ENCODE measurements around the gene PACSIN1. TPM values are rescaled to one million over a fixed set of nuclear protein-coding genes. Genes with fewer than 3 reads are reported as not detected.

The PACSIN1 gene, protein sequence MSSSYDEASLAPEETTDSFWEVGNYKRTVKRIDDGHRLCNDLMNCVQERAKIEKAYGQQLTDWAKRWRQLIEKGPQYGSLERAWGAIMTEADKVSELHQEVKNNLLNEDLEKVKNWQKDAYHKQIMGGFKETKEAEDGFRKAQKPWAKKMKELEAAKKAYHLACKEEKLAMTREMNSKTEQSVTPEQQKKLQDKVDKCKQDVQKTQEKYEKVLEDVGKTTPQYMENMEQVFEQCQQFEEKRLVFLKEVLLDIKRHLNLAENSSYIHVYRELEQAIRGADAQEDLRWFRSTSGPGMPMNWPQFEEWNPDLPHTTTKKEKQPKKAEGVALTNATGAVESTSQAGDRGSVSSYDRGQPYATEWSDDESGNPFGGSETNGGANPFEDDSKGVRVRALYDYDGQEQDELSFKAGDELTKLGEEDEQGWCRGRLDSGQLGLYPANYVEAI
- 10 to 100 TPM in 1 of 2 donors, 1 to 10 TPM in 1; 5.8 to 16.6 TPM for total RNA-seq
- polyA plus RNA-seq (ENCODE audit: insufficient read length in 2 of 2): 10 to 100 TPM; 34.7 to 34.8 TPM
- long read RNA-seq, donor 1, full-length matches to known transcripts: 9 of 9 reads
- long read RNA-seq, donor 1, partial matches to known transcripts: 0 of 9 reads
- long read RNA-seq, donor 1, other reads (novel, unspliced or antisense): 0 of 9 reads
- long read RNA-seq, donor 2, full-length matches to known transcripts: 3 of 3 reads
- long read RNA-seq, donor 2, partial matches to known transcripts: 0 of 3 reads
- long read RNA-seq, donor 2, other reads (novel, unspliced or antisense): 0 of 3 reads
- long read RNA-seq, donor 3, full-length matches to known transcripts: 3 of 3 reads
- long read RNA-seq, donor 3, partial matches to known transcripts: 0 of 3 reads
- long read RNA-seq, donor 3, other reads (novel, unspliced or antisense): 0 of 3 reads
- long read RNA-seq, donor 4: 0 reads

DNA sequence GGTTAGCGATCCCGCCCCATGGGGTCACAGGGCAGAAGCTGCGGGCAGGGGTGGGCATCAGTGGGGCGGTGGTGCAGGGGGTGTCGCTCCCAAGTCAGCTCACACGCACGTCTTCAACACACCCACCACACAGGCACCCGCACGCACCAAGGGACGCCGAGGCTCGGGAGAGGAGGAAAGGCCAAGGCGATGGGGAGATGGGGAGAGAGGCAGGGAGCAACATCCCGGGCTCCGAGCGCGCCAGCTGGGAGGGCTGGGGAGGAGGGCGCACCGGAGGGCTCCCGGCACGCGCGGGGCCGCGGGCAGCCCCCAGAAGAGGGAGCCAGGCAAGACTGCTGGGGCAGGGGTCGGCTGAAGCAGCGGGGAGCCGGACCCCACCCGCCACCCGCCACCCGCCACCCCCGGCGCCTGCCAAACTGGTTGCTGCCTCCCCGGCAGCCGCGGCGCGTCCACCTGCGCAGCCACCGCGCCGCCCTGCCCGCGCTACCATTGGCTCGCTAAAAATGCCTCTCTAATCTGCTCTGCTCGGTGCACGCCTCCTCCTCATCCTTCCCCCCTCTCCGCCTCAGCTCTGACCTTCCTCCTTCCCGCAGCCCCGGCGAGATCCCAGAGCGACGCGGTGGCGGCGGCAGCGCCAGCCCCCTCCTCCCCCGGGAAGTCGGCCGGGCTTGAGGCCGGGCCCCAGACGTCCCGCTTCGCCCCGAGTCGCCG lies at the start of gene PACSIN1:
Gene PACSIN1, plus strand, starts transcription at position 546 of the 711 bp plus-strand sequence. CDS start 60,230 bp downstream, outside the sequence.
- Histone ChIP-seq H3K27me3 (ENCODE audit: control insufficient read depth, insufficient read depth, low read length) (peaks cover 11% of the 10 kb centered on the region), H3K27ac (ENCODE audit: low read depth, low read length) (no peak within 1 kb of the TSS), H3K4me3 (ENCODE audit: low read depth, low read length) (peak within 1 kb of the TSS; percentile 37), H3K4me1 (ENCODE audit: control insufficient read depth, insufficient read depth, low read length) (peaks cover 22% of the 10 kb centered on the region), H3K36me3 (ENCODE audit: control insufficient read depth, insufficient read depth, low read length) (peaks cover 4% of the 10 kb centered on the region), H3K9me3 (ENCODE audit: control insufficient read depth, insufficient read depth, low read length) (no peaks in the 10 kb centered on the region)
- DNase-seq (ENCODE audit: low read depth in 4 of 6, low spot score in 6 of 6): peak in 3 of 6 donors; percentile 31 to 90 (median 62)
- WGBS (ENCODE audit: insufficient coverage): under 1% methylated on average over 43 of the region's 67 CpGs

DNA sequence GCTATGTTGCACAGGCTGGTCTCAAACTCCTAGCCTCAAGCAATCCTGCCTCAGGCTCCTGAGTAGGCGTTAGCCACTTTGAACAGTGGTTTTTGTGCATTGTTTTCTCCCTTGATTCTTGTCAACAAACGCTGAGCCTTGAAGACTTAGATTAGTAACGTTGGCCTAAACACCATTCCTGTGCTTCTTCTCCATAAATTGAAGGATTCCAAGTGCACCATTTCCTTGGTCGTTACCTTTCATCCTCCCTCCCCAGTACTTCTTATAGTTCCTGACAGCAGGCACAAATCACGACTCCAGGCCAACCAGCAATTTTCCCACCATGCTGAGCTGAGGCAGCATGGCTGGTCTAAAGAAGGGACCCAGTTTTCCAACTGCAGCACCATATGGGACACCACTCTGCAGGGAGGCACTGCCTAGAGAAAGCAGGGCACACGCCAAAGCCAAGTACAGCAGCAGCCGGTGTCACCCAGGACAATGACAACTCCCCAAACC lies 49.0 kb upstream of the PACSIN1 start:
- H3K27ac ChIP-seq (ENCODE audit: low read depth, low read length): no peak overlapping the region
- WGBS (ENCODE audit: insufficient coverage): 75% methylated on average over 7 of the region's 7 CpGs
- peaks cover 55% of the 10 kb centered on the region for H3K36me3 ChIP-seq (ENCODE audit: control insufficient read depth, insufficient read depth, low read length)
- H3K4me3 ChIP-seq (ENCODE audit: low read depth, low read length): no peak overlapping the region
- peaks cover 4% of the 10 kb centered on the region for H3K4me1 ChIP-seq (ENCODE audit: control insufficient read depth, insufficient read depth, low read length)
- no peak for DNase-seq (ENCODE audit: low read depth in 4 of 6, low spot score in 6 of 6)
- H3K27me3 ChIP-seq (ENCODE audit: control insufficient read depth, insufficient read depth, low read length): no peaks in the 10 kb centered on the region
- H3K9me3 ChIP-seq (ENCODE audit: control insufficient read depth, insufficient read depth, low read length): no peaks in the 10 kb centered on the region

DNA sequence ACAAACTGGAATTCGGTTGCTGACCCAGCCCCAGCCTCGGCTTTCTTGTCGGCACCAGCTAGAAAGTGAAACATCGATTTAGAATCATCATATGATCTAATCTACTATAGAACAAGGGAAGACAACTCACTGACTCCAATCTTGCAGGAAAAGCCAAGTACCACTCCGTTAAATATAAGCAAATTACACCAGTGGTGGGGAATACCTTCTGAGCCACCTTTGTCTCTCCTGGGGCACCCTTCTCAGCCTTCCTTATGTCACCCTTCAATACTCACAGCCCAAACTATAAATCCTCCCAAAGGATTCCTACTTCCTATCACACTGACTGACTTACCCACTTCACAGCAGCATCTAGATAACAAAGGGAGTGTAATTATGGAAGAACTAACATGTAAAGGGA lies 47.5 kb upstream of the PACSIN1 start:
- 96% methylated on average over 5 of the region's 5 CpGs for WGBS (ENCODE audit: insufficient coverage)
- Histone ChIP-seq H3K4me3 (ENCODE audit: low read depth, low read length) (no peak overlapping the region), H3K27me3 (ENCODE audit: control insufficient read depth, insufficient read depth, low read length) (no peaks in the 10 kb centered on the region), H3K4me1 (ENCODE audit: control insufficient read depth, insufficient read depth, low read length) (peaks cover under 1% of the 10 kb centered on the region), H3K36me3 (ENCODE audit: control insufficient read depth, insufficient read depth, low read length) (peaks cover 69% of the 10 kb centered on the region), H3K9me3 (ENCODE audit: control insufficient read depth, insufficient read depth, low read length) (no peaks in the 10 kb centered on the region), H3K27ac (ENCODE audit: low read depth, low read length) (no peak overlapping the region)
- no peak for DNase-seq (ENCODE audit: low read depth in 4 of 6, low spot score in 6 of 6)

DNA sequence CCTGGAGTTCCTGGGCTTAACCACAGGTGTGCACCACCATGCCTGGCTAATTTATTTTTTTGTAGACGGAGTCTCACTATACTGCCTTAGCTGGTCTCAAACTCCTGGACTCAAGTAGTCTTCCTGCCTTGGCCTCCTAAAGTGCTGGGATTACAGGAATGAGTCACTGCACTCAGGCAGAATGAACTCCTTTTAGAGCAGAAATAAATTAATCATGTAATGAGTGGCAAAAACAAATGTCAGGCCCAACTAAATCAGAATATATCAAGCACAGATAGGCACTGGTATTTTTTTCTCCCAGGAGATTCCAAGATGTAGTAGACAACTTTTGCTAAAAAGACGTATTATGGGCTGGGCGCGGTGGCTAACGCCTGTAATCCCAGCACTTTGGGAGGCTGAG lies 42.6 kb upstream of the PACSIN1 start:
- DNase-seq (ENCODE audit: low read depth in 4 of 6, low spot score in 6 of 6): no peak
- Histone ChIP-seq H3K4me1 (ENCODE audit: control insufficient read depth, insufficient read depth, low read length) (peaks cover 12% of the 10 kb centered on the region), H3K36me3 (ENCODE audit: control insufficient read depth, insufficient read depth, low read length) (peaks cover 62% of the 10 kb centered on the region), H3K27ac (ENCODE audit: low read depth, low read length) (no peak overlapping the region), H3K27me3 (ENCODE audit: control insufficient read depth, insufficient read depth, low read length) (no peaks in the 10 kb centered on the region), H3K4me3 (ENCODE audit: low read depth, low read length) (no peak overlapping the region), H3K9me3 (ENCODE audit: control insufficient read depth, insufficient read depth, low read length) (no peaks in the 10 kb centered on the region)
- WGBS (ENCODE audit: insufficient coverage): 100% methylated on average over 1 of the region's 5 CpGs

DNA sequence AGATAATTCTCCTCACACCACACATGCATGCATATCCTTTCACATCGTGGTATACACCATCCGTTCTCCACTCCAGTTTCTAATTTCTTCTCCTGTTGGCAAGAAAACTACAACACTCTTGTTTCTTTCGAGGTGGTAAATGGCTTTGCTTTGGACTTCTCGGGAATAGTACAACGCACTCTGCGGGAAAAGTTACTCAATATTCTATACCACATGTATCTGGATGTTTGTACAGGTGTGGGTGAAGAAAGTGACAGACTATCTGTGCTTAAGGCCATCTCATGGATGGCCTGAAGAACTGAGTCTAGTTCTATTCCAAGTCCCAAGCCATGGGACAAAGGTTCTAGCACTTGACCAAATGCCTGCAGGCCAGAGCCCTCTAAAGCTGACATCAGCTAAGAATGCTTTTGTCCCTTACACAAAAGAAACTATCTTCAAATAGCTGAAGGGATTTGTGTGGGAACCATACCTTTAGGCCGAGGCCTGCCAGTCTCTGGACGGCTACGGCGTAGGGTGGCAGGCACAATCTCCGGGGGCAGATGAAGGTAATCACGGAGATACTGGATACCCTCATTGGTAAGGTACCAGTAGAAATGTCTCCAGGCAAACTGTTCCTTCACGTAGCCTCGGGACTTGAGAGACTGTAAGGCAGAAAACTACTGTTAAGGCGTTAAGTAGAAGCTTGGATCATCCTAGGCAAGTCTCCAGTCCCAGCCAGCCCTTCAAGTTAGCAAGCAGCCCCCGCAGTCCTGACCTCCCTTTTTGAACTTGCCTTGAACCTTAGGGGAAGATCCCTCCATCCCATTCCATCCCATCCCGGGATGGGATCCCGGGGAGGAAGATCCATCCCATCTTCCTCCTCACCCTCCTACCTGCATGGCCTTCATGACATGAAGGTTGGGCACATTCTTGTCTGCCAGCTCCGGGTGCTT lies 41.4 kb upstream of the PACSIN1 start:
- no peak for DNase-seq (ENCODE audit: low read depth in 4 of 6, low spot score in 6 of 6)
- Histone ChIP-seq H3K27me3 (ENCODE audit: control insufficient read depth, insufficient read depth, low read length) (no peaks in the 10 kb centered on the region), H3K27ac (ENCODE audit: low read depth, low read length) (no peak overlapping the region), H3K4me1 (ENCODE audit: control insufficient read depth, insufficient read depth, low read length) (peaks cover 12% of the 10 kb centered on the region), H3K36me3 (ENCODE audit: control insufficient read depth, insufficient read depth, low read length) (peaks cover 51% of the 10 kb centered on the region), H3K4me3 (ENCODE audit: low read depth, low read length) (peak overlapping the region; percentile 74), H3K9me3 (ENCODE audit: control insufficient read depth, insufficient read depth, low read length) (no peaks in the 10 kb centered on the region)
- WGBS (ENCODE audit: insufficient coverage): 80% methylated on average over 5 of the region's 19 CpGs

DNA sequence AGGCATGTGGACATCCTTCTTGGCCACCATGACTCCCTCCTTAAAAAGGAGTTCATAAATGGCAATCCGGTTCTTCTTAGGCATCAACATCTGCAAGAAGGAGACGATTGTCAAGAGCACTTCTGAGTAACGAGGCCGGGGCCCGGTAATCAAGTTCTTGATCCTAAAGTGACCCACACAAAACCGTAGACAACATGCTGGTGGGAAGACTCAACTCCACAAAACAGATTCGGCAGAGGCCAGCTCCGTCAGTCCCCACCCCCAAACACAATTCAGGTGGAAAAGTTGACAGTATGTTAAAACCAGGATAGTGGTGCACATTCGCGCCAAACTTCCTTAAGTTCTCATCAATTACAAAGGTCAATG lies 40.8 kb upstream of the PACSIN1 start:
- Histone ChIP-seq H3K9me3 (ENCODE audit: control insufficient read depth, insufficient read depth, low read length) (no peaks in the 10 kb centered on the region), H3K4me3 (ENCODE audit: low read depth, low read length) (peak overlapping the region; percentile 74), H3K4me1 (ENCODE audit: control insufficient read depth, insufficient read depth, low read length) (peaks cover 12% of the 10 kb centered on the region), H3K27ac (ENCODE audit: low read depth, low read length) (peak overlapping the region; percentile 88), H3K36me3 (ENCODE audit: control insufficient read depth, insufficient read depth, low read length) (peaks cover 45% of the 10 kb centered on the region), H3K27me3 (ENCODE audit: control insufficient read depth, insufficient read depth, low read length) (no peaks in the 10 kb centered on the region)
- WGBS (ENCODE audit: insufficient coverage): 47% methylated on average over 2 of the region's 10 CpGs
- peak in 1 of 6 donors; percentile 14 for DNase-seq (ENCODE audit: low read depth in 4 of 6, low spot score in 6 of 6)

DNA sequence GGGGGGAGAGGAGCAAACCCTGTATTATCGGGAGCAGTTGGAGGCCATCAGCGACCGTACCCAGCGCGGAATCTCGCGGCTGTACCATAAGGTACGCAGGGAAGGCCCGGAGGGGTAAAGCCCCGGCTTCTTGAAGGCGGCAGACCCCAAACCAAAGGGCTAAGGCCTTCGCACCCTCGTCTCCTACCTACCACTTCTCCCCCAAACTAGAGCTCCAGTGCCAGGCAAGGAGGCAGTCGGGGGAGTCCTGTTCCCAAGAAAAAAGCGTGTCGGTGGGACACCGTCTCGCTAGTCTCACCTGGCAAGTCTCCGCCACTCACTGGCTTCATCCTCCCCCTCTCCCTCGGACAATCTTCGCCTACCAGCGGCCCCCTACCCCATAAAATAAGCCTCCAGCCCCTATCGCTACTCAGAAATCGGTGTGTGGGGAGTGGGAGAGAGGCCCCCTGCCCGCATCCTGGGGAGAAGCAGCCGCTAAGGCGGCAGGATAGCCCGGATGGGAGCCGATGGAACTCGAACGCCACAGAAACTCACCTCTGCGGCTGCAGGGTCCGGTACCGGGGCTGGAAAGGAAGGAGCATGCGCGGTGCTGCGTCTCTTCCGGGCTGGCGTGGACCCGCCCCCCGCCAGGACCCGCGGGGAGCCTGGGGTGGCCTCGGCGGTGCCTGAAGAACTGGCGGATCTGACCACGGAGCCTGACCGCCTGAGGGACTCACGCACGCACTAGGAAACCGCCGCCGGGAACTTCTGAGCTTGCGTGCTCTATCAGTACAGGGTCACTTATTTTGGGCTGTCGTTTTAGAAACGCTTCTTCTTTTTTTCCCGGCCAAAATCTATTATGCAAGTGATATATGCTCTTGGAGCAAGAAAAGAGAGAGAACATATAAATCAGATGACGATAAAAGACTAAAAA lies 40.1 kb upstream of the PACSIN1 start, which contains the start of gene RPS10:
Gene RPS10, minus strand, starts transcription at position 572 of the 913 bp plus-strand sequence. CDS start 848 bp downstream, outside the sequence.
- Histone ChIP-seq H3K4me3 (ENCODE audit: low read depth, low read length) (peak within 1 kb of the TSS; percentile 74), H3K9me3 (ENCODE audit: control insufficient read depth, insufficient read depth, low read length) (no peaks in the 10 kb centered on the region), H3K27ac (ENCODE audit: low read depth, low read length) (peak within 1 kb of the TSS; percentile 88), H3K27me3 (ENCODE audit: control insufficient read depth, insufficient read depth, low read length) (no peaks in the 10 kb centered on the region), H3K36me3 (ENCODE audit: control insufficient read depth, insufficient read depth, low read length) (peaks cover 39% of the 10 kb centered on the region), H3K4me1 (ENCODE audit: control insufficient read depth, insufficient read depth, low read length) (peaks cover 12% of the 10 kb centered on the region)
- WGBS (ENCODE audit: insufficient coverage): 0% methylated on average over 47 of the region's 58 CpGs
- DNase-seq (ENCODE audit: low read depth in 4 of 6, low spot score in 6 of 6): peak; percentile 83 to 98 (median 90)

DNA sequence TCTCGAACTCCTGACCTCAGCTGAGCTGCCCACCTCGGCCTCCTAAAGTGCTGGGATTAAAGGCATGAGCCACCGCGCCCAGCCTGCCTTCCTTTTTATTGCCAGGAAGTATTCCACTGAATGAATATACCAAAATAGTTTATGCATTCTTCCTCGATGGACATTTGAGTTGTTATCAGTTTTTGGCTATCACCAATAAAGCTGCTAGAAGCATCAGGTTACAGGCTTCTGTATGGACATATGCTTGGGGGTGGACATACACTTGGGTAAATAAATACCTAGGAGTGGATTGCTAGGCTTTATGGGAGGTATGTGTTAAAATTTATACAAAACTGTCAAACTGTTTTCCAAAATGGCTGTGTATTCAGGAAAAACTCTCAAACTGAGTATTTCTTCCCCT lies 30.0 kb upstream of the PACSIN1 start:
- WGBS (ENCODE audit: insufficient coverage): 86% methylated on average over 4 of the region's 5 CpGs
- H3K27me3 ChIP-seq (ENCODE audit: control insufficient read depth, insufficient read depth, low read length): no peaks in the 10 kb centered on the region
- no peaks in the 10 kb centered on the region for H3K4me1 ChIP-seq (ENCODE audit: control insufficient read depth, insufficient read depth, low read length)
- no peak for DNase-seq (ENCODE audit: low read depth in 4 of 6, low spot score in 6 of 6)
- H3K36me3 ChIP-seq (ENCODE audit: control insufficient read depth, insufficient read depth, low read length): no peaks in the 10 kb centered on the region
- H3K4me3 ChIP-seq (ENCODE audit: low read depth, low read length): no peak overlapping the region
- no peaks in the 10 kb centered on the region for H3K9me3 ChIP-seq (ENCODE audit: control insufficient read depth, insufficient read depth, low read length)
- no peak overlapping the region for H3K27ac ChIP-seq (ENCODE audit: low read depth, low read length)
